Hepatocyte (in vitro differentiated cells): Measurements from ENCODE around the gene WDR70. TPM values are rescaled to one million over a fixed set of nuclear protein-coding genes. Genes with fewer than 3 reads are reported as not detected.

Experiments used
- DNase-seq: peaks from one replicate; pipeline ENCODE4 v3.0.0-alpha.2; 2016; ENCODE audit warnings: low spot score
- H2AFZ ChIP-seq: fragments of 200-600 bp; sonication (generic); 2 replicates; pipeline ENCODE4 v1.6.0; 2016; ENCODE audit warnings: antibody characterized with exemption, mild to moderate bottlenecking
- H3K27ac ChIP-seq: fragments of 200-600 bp; sonication (generic); 2 replicates; pipeline ENCODE4 v1.5.1; 2016; ENCODE audit warnings: mild to moderate bottlenecking
- H3K27me3 ChIP-seq: fragments of 200-600 bp; sonication (generic); 2 replicates; pipeline ENCODE4 v1.6.1; 2016
- H3K36me3 ChIP-seq: fragments of 200-600 bp; sonication (generic); replicated peaks from 2 replicates; pipeline ENCODE4 v1.5.1; 2016; ENCODE audit warnings: low read depth; ENCODE audit not compliant: insufficient read depth
- H3K4me1 ChIP-seq: fragments of 200-600 bp; sonication (generic); 2 replicates; pipeline ENCODE4 v1.5.1; 2016; ENCODE audit warnings: mild to moderate bottlenecking, moderate library complexity; ENCODE audit not compliant: insufficient read depth
- H3K4me2 ChIP-seq: fragments of 200-600 bp; sonication (generic); 2 replicates; pipeline ENCODE4 v1.6.0; 2016
- H3K4me3 ChIP-seq: fragments of 200-600 bp; sonication (generic); 2 replicates; pipeline ENCODE4 v1.5.1; 2016; ENCODE audit warnings: mild to moderate bottlenecking
- H3K79me2 ChIP-seq: fragments of 200-600 bp; sonication (generic); 2 replicates; pipeline ENCODE4 v1.6.0; 2017; ENCODE audit warnings: mild to moderate bottlenecking
- H3K9me2 ChIP-seq: fragments of 200-600 bp; sonication (generic); replicated peaks from 2 replicates; pipeline ENCODE4 v1.6.0; 2017; ENCODE audit warnings: mild to moderate bottlenecking; ENCODE audit not compliant: insufficient read depth
- H3K9me3 ChIP-seq: fragments of 200-600 bp; sonication (generic); 2 replicates; pipeline ENCODE4 v1.5.1; 2016; ENCODE audit warnings: low read depth, mild to moderate bottlenecking
- H4K20me1 ChIP-seq: fragments of 200-600 bp; sonication (generic); 2 replicates; pipeline ENCODE4 v1.6.0; 2016; ENCODE audit warnings: mild to moderate bottlenecking; ENCODE audit not compliant: insufficient read depth, poor library complexity, severe bottlenecking
- CTCF ChIP-seq: fragments of 200-600 bp; sonication (generic); IDR thresholded peaks from 2 replicates; pipeline ENCODE4 v1.5.1; 2016; ENCODE audit warnings: antibody characterized with exemption, mild to moderate bottlenecking; ENCODE audit not compliant: poor library complexity
- EZH2 ChIP-seq: fragments of 200-600 bp; sonication (generic); IDR thresholded peaks from 2 replicates; pipeline ENCODE4 v1.6.1; 2016; ENCODE audit warnings: antibody characterized with exemption, mild to moderate bottlenecking, borderline replicate concordance
- EZH2phosphoT487 ChIP-seq: fragments of 200-600 bp; sonication (generic); IDR thresholded peaks from one replicate; pipeline ENCODE4 v1.6.1; 2018; ENCODE audit warnings: antibody characterized with exemption, mild to moderate bottlenecking, low read depth, moderate library complexity; ENCODE audit not compliant: unreplicated experiment, severe bottlenecking
- WGBS: methylation state at CpG from one replicate; pipeline ENCODE4 v1.1.6; 2016; ENCODE audit warnings: low lambda C conversion rate; ENCODE audit errors: missing lambda C conversion rate; 5-methylcytosine and 5-hydroxymethylcytosine counted together
- polyA plus RNA-seq: library from polyadenylated mRNA; unstranded; fragments of >200 nt; fragmentation: Nextera tagmentation; extraction: Ambion mirVana; gene quantifications from 2 replicates; pipeline ENCODE4 v1.2.1, GENCODE V29; 2016
- total RNA-seq: library from RNA; depleted of rRNA; stranded (reverse); fragments of >200 nt; gene quantifications from 2 replicates; pipeline ENCODE4 v1.2.3, GENCODE V29; 2014

The WDR70 gene
- total and polyA plus RNA-seq, 2 experiments from 2014 or later: 22.3 to 37.0 TPM

GRCh38 chr5:37734114-37734513 is 355.0 kb downstream of the WDR70 start:
- Histone ChIP-seq H3K27ac (no peak overlapping the region), H2AFZ (no peak overlapping the region), H3K27me3 (no peaks in the 10 kb centered on the region), H3K9me2 (no peaks in the 10 kb centered on the region), H3K4me2 (no peak overlapping the region), H3K79me2 (no peaks in the 10 kb centered on the region), H3K36me3 (no peaks in the 10 kb centered on the region), H3K9me3 (no peaks in the 10 kb centered on the region), H4K20me1 (no peaks in the 10 kb centered on the region), H3K4me1 (peaks cover 5% of the 10 kb centered on the region), H3K4me3 (no peak overlapping the region)
- no peak for DNase-seq
- WGBS: 0% methylated on average over 1 of the region's 1 CpG
- TF ChIP-seq EZH2phosphoT487 (no peak), CTCF (no peak), EZH2 (no peak)

- DNase-seq: no peak
- Histone ChIP-seq H3K4me1 (peaks cover 8% of the 10 kb centered on the region), H3K79me2 (no peaks in the 10 kb centered on the region), H3K36me3 (no peaks in the 10 kb centered on the region), H4K20me1 (no peaks in the 10 kb centered on the region), H3K9me2 (no peaks in the 10 kb centered on the region), H3K4me2 (no peak overlapping the region), H3K27ac (no peak overlapping the region), H3K4me3 (no peak overlapping the region), H3K27me3 (no peaks in the 10 kb centered on the region), H2AFZ (no peak overlapping the region), H3K9me3 (no peaks in the 10 kb centered on the region)
- TF ChIP-seq EZH2 (no peak), EZH2phosphoT487 (no peak), CTCF (no peak)
- WGBS: 54% methylated on average over 4 of the region's 4 CpGs
These were observed 356.7 kb downstream of the WDR70 start for GRCh38 chr5:37735649-37736347.

- H3K27ac ChIP-seq: no peak overlapping the region
- DNase-seq: no peak
- no peak overlapping the region for H3K4me3 ChIP-seq
- no peaks in the 10 kb centered on the region for H3K9me2 ChIP-seq
- H3K4me2 ChIP-seq: no peak overlapping the region
- H3K9me3 ChIP-seq: no peaks in the 10 kb centered on the region
- H3K36me3 ChIP-seq: no peaks in the 10 kb centered on the region
- H3K79me2 ChIP-seq: no peaks in the 10 kb centered on the region
- no peak for TF ChIP-seq EZH2
- TF ChIP-seq CTCF: no peak
- TF ChIP-seq EZH2phosphoT487: no peak
- no peak overlapping the region for H2AFZ ChIP-seq
- H4K20me1 ChIP-seq: no peaks in the 10 kb centered on the region
- no peaks in the 10 kb centered on the region for H3K27me3 ChIP-seq
- H3K4me1 ChIP-seq: peaks cover 8% of the 10 kb centered on the region
- 100% methylated on average over 2 of the region's 2 CpGs for WGBS
These were observed 357.3 kb downstream of the WDR70 start for GRCh38 chr5:37736397-37736796.
